Ishikawa (cell line): ENCODE data around the gene CLCN4.

Experiments
- CEBPB ChIP-seq: IDR thresholded peaks from 2 replicates; pipeline ENCODE4 v1.6.1; 2012
- CREB1 ChIP-seq: IDR thresholded peaks from 2 replicates; pipeline ENCODE4 v1.6.1; 2012; ENCODE audit warnings: low read depth
- EGR1 ChIP-seq: IDR thresholded peaks from 2 replicates; pipeline ENCODE4 v1.6.1; 2012
- EP300 ChIP-seq: IDR thresholded peaks from 2 replicates; pipeline ENCODE4 v1.6.1; 2012; ENCODE audit warnings: borderline replicate concordance
- FOXM1 ChIP-seq: IDR thresholded peaks from 2 replicates; pipeline ENCODE4 v1.6.1; 2012; ENCODE audit warnings: low read depth, borderline replicate concordance
- NFIC ChIP-seq: IDR thresholded peaks from 2 replicates; pipeline ENCODE4 v1.6.1; 2012
- RAD21 ChIP-seq: IDR thresholded peaks from 2 replicates; pipeline ENCODE4 v1.6.1; 2012; ENCODE audit warnings: low read depth
- TAF1 ChIP-seq: IDR thresholded peaks from 2 replicates; pipeline ENCODE4 v1.6.1; 2012; ENCODE audit warnings: low read depth, mild to moderate bottlenecking
- TCF12 ChIP-seq: IDR thresholded peaks from 2 replicates; pipeline ENCODE4 v1.6.1; 2012; ENCODE audit warnings: low read depth
- TEAD4 ChIP-seq: IDR thresholded peaks from 2 replicates; pipeline ENCODE4 v1.6.1; 2012
- USF1 ChIP-seq: IDR thresholded peaks from 2 replicates; pipeline ENCODE4 v1.6.1; 2012
- YY1 ChIP-seq: IDR thresholded peaks from 2 replicates; pipeline ENCODE4 v1.6.1; 2012; ENCODE audit warnings: low read depth
- ZBTB7A ChIP-seq: IDR thresholded peaks from 2 replicates; pipeline ENCODE4 v1.6.1; 2012; ENCODE audit warnings: low read depth
- TF ChIP-seq, protein P1 (sequence below): IDR thresholded peaks from 2 replicates; pipeline ENCODE4 v1.6.1; 2012; ENCODE audit warnings: low read depth, mild to moderate bottlenecking
- TF ChIP-seq, protein P2 (sequence below): IDR thresholded peaks from 2 replicates; pipeline ENCODE4 v1.6.1; 2012

Gene CLCN4

DNA sequence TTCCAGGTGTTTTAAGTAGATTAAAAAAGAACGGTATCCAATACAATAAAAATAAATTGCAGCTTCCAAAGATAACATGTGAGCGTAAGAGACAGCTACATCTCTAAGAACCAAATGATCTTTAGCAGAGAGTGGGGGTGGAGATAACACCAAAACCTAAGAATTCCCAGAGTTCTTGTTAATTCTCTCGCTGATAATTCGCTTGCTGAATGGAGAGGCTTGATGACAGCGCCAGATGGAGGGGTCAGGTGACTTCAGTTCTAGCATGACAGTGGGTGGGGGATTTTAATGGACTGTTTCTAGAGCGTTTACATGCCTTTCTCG is 2.3 kb downstream of the CLCN4 start:
- TF ChIP-seq, protein P1, sequence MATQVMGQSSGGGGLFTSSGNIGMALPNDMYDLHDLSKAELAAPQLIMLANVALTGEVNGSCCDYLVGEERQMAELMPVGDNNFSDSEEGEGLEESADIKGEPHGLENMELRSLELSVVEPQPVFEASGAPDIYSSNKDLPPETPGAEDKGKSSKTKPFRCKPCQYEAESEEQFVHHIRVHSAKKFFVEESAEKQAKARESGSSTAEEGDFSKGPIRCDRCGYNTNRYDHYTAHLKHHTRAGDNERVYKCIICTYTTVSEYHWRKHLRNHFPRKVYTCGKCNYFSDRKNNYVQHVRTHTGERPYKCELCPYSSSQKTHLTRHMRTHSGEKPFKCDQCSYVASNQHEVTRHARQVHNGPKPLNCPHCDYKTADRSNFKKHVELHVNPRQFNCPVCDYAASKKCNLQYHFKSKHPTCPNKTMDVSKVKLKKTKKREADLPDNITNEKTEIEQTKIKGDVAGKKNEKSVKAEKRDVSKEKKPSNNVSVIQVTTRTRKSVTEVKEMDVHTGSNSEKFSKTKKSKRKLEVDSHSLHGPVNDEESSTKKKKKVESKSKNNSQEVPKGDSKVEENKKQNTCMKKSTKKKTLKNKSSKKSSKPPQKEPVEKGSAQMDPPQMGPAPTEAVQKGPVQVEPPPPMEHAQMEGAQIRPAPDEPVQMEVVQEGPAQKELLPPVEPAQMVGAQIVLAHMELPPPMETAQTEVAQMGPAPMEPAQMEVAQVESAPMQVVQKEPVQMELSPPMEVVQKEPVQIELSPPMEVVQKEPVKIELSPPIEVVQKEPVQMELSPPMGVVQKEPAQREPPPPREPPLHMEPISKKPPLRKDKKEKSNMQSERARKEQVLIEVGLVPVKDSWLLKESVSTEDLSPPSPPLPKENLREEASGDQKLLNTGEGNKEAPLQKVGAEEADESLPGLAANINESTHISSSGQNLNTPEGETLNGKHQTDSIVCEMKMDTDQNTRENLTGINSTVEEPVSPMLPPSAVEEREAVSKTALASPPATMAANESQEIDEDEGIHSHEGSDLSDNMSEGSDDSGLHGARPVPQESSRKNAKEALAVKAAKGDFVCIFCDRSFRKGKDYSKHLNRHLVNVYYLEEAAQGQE, result no peak
- no peak for TF ChIP-seq EP300
- TF ChIP-seq USF1, result no peak
- TF ChIP-seq, protein P2, sequence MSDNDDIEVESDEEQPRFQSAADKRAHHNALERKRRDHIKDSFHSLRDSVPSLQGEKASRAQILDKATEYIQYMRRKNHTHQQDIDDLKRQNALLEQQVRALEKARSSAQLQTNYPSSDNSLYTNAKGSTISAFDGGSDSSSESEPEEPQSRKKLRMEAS, result no peak
- no peak for TF ChIP-seq TAF1
- TF ChIP-seq YY1, result no peak
- no peak for TF ChIP-seq CREB1
- no peak for TF ChIP-seq TCF12
- no peak for TF ChIP-seq TEAD4
- no peak for TF ChIP-seq ZBTB7A
- TF ChIP-seq CEBPB, result no peak

- TF ChIP-seq RAD21, result no peak
Measured at GRCh38 chrX:10160211-10160610, 3.4 kb downstream of the CLCN4 start.

DNA sequence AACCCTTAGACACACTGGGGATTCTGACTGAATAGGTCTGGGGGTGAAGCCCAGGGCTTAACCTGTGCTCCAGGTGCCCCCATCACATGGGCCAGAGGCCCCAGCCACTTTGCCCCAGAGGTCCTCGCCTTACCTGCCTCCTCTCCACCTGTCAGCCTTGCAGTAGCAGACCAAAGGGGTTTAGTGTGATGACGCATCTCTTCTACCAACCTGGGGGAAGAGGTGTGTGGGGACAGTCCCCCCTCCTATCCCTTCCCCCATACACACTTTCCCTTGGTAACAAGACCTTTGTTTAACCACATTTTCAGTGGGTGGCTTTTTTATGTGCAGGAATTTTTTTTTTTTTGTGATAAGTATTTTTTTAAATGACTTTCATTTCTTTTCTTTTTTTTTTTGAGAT is 6.3 kb downstream of the CLCN4 start:
- TF ChIP-seq USF1 (no peak), TCF12 (no peak), TAF1 (no peak), FOXM1 (no peak), NFIC (no peak), CREB1 (no peak), TEAD4 (no peak), EP300 (no peak), EGR1 (no peak), CEBPB (no peak), YY1 (no peak), RAD21 (no peak), ZBTB7A (no peak)
- TF ChIP-seq, protein P2, result no peak
- TF ChIP-seq, protein P1, result no peak

GRCh38 chrX:10164879-10165278 is 8.1 kb downstream of the CLCN4 start:
- TF ChIP-seq ZBTB7A (no peak), TCF12 (no peak), CEBPB (no peak)
- TF ChIP-seq, protein P2, result no peak

- TF ChIP-seq, protein P1, result no peak
- TF ChIP-seq YY1 (no peak), NFIC (no peak), RAD21 (no peak), USF1 (no peak), ZBTB7A (no peak), TCF12 (no peak), EGR1 (no peak), TAF1 (no peak), CREB1 (no peak), CEBPB (no peak), EP300 (no peak), TEAD4 (no peak), FOXM1 (no peak)
- TF ChIP-seq, protein P2, result no peak
Measured at GRCh38 chrX:10165580-10166247, 8.9 kb downstream of the CLCN4 start.
